GM12875 (cell line): ENCODE measurements around the gene CENPV.

Experiments
- H3K4me3 ChIP-seq: one replicate; pipeline ENCODE4 v1.5.1; 2011; ENCODE audit warnings: low read depth, low read length, control low read depth
- TF ChIP-seq, protein P1 (sequence below): IDR thresholded peaks from 2 replicates; pipeline ENCODE4 v1.5.1; 2011; ENCODE audit warnings: low read depth, mild to moderate bottlenecking, control low read depth, inconsistent platforms, low read length, moderate library complexity, borderline replicate concordance; ENCODE audit not compliant: insufficient read depth

The CENPV gene

DNA sequence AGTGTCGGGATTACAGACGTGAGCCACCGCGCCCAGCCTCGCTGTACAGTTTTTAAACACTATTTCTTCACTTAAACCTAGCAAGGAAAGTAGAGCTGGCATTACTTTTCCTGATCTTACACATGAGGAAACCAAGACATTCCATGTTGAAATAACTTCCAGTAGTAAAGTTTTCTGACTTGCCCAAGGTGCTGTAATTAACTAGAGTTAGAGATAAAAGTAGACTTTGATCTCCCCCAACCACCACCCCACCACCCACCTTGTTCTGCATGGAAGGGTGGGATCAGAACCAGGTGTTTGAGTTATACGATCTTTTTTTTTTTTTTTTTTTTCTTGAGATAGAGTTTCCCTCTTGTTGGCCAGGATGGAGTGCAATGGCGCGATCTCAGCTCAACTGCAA, 47.1 kb downstream of the CENPV start:
- TF ChIP-seq, protein P1, sequence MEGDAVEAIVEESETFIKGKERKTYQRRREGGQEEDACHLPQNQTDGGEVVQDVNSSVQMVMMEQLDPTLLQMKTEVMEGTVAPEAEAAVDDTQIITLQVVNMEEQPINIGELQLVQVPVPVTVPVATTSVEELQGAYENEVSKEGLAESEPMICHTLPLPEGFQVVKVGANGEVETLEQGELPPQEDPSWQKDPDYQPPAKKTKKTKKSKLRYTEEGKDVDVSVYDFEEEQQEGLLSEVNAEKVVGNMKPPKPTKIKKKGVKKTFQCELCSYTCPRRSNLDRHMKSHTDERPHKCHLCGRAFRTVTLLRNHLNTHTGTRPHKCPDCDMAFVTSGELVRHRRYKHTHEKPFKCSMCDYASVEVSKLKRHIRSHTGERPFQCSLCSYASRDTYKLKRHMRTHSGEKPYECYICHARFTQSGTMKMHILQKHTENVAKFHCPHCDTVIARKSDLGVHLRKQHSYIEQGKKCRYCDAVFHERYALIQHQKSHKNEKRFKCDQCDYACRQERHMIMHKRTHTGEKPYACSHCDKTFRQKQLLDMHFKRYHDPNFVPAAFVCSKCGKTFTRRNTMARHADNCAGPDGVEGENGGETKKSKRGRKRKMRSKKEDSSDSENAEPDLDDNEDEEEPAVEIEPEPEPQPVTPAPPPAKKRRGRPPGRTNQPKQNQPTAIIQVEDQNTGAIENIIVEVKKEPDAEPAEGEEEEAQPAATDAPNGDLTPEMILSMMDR, result no peak
- no peak overlapping the region for H3K4me3 ChIP-seq

DNA sequence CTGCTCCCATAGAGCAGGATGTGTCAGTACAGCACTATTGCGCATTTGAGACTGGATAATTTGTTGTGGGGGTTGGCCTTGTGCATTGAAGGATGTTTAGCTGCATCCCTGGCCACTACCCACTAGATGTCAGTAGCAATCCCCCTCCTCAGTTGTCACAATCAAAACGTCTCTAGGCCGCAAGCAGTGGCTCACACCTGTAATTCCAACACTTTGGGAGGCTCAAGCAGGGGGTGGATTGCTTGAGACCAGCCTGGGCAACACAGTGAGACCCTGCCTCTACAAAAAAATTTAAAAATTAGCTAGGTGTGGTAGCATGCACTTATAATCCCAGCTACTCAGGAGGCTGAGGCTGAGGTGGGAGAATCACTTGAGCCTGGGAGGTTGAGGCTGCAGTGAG, 48.4 kb downstream of the CENPV start:
- no peak overlapping the region for H3K4me3 ChIP-seq

DNA sequence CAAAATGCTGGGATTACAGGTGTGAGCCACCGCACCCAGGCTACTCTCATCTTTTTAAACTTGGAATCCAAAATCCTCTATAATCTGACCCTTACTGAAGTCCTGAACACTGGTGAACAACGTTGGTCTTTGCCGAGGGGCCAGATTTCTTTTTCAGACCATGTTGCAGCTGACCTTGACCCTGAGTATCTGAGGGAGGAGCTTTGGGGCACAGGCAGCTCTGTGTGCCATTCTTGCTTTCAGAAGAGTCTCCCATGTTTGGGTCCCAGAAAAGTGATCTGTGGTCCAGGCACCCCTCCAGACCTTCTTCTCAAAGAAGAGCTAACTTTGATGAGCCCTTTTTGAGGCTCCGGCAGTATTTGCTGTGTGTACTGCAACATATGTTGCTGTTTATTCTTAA, 50.4 kb downstream of the CENPV start:
- TF ChIP-seq, protein P1, result no peak
- no peak overlapping the region for H3K4me3 ChIP-seq

More for the DNA sequence above, 48.4 kb downstream of the CENPV start:
- TF ChIP-seq, protein P1, result peak; percentile 56

DNA sequence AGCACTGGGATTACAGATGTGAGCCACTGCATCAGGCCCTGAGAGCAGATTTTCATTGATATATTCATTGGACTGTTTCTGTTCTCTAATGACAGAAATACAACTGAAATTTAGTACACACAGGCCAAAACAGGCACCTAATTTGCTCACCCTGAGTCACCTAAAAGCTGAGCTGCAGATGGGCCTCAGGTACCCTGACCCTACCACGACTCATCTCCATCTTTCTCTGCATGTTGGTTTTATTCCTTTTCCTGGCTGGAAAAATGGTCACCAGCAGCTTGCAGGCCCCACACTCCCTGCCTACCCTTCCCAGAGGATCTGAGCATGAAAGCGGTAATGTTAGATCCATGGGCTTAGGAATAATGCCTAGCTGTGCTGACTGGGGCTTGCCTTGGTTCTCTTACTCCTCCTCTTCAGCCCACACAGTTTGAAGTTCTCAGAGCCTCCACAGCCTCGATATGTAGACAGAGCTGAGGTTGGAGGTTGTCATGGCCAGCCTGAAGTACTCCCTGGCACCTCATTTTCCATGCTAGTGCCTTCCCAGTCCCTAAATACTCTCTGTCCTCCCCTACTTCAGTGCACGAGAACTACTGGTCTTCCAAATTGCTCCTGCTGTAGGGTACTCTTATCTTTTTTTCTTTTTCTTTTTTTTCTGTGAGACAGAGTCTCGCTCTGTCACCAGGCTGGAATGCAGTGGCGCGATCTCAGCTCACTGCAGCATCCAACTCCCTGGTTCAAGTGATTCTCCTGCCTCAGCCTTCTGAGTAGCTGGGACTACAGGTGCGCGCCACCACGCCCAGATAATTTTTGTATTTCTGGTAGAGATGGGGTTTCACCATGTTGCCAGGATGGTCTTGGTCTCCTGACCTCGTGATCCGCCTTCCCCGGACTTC, 51.1 kb downstream of the CENPV start:
- TF ChIP-seq, protein P1, result no peak
- H3K4me3 ChIP-seq, result no peak overlapping the region

DNA sequence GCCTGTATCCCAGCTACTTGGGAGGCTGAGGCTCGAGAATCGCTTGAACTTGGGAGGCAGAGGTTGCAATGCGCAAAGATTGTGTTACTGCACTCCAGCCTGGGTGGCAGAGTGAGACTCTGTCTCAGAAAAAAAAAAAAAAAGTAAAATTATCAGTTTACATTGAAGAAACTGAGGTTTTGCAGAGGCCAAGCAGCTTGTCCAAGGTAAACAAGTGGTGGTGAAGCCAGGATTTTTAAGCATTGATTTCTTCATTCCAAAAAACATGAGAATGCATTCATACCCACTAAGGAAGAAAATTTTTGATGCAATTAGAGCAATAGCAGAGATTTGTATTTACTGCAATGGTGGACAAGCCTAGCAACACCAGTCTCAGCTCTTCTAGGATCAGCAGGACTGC, 52.7 kb downstream of the CENPV start:
- H3K4me3 ChIP-seq, result no peak overlapping the region
- TF ChIP-seq, protein P1, result no peak

DNA sequence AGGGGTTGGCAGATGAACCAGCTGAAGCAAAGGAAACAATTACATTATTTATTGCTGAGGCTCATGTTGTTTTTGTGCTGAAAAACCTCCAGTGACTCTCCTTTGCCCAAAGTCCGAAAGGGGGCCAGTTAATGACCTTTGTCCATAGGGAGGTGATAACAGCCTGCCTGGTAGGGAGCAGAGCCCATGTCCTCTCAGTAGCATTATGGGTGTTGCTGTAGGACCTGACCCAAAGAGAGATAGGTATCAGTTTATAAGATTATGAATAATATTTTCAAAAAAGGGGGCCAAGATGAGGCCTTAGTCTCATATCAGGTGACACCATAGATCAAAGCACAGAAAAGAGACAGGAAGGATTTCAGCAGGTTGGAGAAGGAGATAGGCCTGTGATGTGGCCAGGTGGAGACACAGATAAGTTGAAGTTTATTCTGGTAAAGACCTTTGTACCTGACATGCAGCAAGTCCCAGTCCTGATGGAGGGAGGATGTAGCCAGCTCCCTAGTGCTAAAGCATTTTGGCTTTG, 55.1 kb downstream of the CENPV start:
- TF ChIP-seq, protein P1, result no peak
- no peak overlapping the region for H3K4me3 ChIP-seq
